Measurements from ENCODE around the gene DNAJC18. TPM values are rescaled to one million over a fixed set of nuclear protein-coding genes. Genes with fewer than 3 reads are reported as not detected.

Gene DNAJC18
- total and polyA plus RNA-seq, 2 experiments from 2014 or later: 13.4 to 18.9 TPM

DNA sequence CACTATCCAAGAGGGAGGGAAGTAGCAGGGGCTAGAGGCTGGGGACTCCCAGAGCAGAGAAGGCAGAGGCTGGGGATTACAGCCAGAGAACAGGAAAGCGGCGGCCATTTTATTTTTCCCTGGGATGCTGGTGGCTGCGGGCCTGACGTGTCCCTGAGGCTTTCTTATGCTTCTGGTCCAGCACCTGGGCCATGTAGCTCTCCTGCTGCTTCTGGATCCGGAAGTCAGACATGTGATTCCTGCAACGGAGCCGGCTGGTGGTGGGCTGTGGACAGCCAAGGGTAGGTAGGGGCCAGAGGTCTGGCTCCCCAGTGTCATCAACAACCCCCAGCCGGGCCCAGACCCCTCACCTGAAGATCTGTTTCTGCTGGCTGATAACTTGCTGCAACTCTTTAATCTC lies 42.6 kb downstream of the DNAJC18 start (continued):
- TF ChIP-seq, protein P1, sequence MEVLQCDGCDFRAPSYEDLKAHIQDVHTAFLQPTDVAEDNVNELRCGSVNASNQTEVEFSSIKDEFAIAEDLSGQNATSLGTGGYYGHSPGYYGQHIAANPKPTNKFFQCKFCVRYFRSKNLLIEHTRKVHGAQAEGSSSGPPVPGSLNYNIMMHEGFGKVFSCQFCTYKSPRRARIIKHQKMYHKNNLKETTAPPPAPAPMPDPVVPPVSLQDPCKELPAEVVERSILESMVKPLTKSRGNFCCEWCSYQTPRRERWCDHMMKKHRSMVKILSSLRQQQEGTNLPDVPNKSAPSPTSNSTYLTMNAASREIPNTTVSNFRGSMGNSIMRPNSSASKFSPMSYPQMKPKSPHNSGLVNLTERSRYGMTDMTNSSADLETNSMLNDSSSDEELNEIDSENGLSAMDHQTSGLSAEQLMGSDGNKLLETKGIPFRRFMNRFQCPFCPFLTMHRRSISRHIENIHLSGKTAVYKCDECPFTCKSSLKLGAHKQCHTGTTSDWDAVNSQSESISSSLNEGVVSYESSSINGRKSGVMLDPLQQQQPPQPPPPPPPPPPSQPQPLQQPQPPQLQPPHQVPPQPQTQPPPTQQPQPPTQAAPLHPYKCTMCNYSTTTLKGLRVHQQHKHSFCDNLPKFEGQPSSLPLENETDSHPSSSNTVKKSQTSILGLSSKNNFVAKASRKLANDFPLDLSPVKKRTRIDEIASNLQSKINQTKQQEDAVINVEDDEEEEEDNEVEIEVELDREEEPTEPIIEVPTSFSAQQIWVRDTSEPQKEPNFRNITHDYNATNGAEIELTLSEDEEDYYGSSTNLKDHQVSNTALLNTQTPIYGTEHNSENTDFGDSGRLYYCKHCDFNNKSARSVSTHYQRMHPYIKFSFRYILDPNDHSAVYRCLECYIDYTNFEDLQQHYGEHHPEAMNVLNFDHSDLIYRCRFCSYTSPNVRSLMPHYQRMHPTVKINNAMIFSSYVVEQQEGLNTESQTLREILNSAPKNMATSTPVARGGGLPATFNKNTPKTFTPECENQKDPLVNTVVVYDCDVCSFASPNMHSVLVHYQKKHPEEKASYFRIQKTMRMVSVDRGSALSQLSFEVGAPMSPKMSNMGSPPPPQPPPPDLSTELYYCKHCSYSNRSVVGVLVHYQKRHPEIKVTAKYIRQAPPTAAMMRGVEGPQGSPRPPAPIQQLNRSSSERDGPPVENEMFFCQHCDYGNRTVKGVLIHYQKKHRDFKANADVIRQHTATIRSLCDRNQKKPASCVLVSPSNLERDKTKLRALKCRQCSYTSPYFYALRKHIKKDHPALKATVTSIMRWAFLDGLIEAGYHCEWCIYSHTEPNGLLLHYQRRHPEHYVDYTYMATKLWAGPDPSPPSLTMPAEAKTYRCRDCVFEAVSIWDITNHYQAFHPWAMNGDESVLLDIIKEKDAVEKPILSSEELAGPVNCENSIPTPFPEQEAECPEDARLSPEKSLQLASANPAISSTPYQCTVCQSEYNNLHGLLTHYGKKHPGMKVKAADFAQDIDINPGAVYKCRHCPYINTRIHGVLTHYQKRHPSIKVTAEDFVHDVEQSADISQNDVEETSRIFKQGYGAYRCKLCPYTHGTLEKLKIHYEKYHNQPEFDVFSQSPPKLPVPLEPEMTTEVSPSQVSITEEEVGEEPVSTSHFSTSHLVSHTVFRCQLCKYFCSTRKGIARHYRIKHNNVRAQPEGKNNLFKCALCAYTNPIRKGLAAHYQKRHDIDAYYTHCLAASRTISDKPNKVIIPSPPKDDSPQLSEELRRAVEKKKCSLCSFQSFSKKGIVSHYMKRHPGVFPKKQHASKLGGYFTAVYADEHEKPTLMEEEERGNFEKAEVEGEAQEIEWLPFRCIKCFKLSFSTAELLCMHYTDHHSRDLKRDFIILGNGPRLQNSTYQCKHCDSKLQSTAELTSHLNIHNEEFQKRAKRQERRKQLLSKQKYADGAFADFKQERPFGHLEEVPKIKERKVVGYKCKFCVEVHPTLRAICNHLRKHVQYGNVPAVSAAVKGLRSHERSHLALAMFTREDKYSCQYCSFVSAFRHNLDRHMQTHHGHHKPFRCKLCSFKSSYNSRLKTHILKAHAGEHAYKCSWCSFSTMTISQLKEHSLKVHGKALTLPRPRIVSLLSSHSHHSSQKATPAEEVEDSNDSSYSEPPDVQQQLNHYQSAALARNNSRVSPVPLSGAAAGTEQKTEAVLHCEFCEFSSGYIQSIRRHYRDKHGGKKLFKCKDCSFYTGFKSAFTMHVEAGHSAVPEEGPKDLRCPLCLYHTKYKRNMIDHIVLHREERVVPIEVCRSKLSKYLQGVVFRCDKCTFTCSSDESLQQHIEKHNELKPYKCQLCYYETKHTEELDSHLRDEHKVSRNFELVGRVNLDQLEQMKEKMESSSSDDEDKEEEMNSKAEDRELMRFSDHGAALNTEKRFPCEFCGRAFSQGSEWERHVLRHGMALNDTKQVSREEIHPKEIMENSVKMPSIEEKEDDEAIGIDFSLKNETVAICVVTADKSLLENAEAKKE (CRISPR knock-in tag; IDR thresholded peaks at IDR 0.05): no peak
- no peak for TF ChIP-seq CREB1 (CRISPR knock-in tag; IDR thresholded peaks at IDR 0.05; ENCODE audit: low read depth)

DNA sequence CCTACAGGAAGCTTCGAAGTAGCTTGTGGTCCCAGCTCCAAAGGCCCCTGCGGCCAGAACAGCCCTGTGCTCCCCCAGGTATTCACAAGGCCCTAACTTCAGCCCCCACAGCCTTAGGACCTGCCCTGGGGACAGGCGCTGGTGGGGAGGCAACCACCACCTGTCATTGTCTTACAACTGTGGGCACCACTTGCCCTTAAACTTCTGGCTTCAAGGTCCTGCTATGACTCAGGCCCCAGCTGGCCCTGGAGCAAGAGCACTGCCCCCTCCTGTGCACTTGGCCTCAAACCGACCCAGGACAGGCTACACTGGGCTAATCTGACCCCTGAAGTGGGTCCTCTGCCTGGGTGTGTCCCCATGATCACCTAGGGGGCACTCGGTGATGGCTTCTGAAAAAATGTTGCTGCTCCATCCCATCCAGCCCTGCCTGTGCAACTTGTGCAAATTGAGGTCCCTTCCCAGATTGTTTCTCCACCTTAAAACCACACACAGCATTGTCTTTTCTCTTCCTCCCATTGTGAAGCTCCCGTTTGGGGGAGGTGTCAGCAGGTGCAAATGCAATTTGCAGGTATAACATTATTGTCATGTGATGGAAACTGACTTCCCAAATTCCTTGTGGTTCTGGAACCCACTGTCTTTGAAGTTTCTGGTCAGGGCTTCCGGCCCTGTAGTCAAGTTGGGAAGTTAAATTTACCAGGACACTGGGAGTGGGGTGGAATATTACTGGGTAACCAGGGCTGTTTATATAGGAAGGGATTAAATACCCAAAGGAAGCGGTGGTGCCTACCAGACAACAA lies 43.3 kb downstream of the DNAJC18 start:
- Histone ChIP-seq H3K9me2 (ENCODE audit: insufficient read depth) (no peaks in the 10 kb centered on the region), H3K4me3 (no peak overlapping the region), H3K4me1 (ENCODE audit: insufficient read depth) (peaks cover 4% of the 10 kb centered on the region; the same call in 1 of the 2 replicates), H3K27me3 (ENCODE audit: insufficient read depth) (peaks cover 44% of the 10 kb centered on the region), H3K79me2 (replicated peaks; ENCODE audit: insufficient read depth) (no peaks in the 10 kb centered on the region), H4K20me1 (replicated peaks; ENCODE audit: insufficient read depth) (no peaks in the 10 kb centered on the region), H3K27ac (ENCODE audit: low read depth) (no peak overlapping the region), H3F3A (replicated peaks; ENCODE audit: low read depth) (peaks cover 25% of the 10 kb centered on the region), H3K4me2 (0 out of 2 replicates have a peak overlapping the region, but pooled peaks have one; percentile 32), H2AFZ (no peak overlapping the region), H3K36me3 (ENCODE audit: insufficient read depth) (no peaks in the 10 kb centered on the region)
- ATAC-seq (no peak), DNase-seq (ENCODE audit: low spot score) (no peak)
- Mint-ChIP-seq H3K27me3 (ENCODE audit: insufficient read depth, low read depth, poor library complexity) (peaks cover 40% of the 10 kb centered on the region), H3K27ac (no peak overlapping the region), H3K4me1 (peaks cover 20% of the 10 kb centered on the region), H3K4me3 (peak overlapping the region; percentile 9; the same call in 1 of the 3 replicates), H3K9me3 (no peaks in the 10 kb centered on the region), H3K36me3 (ENCODE audit: low read depth) (peaks cover 15% of the 10 kb centered on the region)
- TF ChIP-seq, protein P2, sequence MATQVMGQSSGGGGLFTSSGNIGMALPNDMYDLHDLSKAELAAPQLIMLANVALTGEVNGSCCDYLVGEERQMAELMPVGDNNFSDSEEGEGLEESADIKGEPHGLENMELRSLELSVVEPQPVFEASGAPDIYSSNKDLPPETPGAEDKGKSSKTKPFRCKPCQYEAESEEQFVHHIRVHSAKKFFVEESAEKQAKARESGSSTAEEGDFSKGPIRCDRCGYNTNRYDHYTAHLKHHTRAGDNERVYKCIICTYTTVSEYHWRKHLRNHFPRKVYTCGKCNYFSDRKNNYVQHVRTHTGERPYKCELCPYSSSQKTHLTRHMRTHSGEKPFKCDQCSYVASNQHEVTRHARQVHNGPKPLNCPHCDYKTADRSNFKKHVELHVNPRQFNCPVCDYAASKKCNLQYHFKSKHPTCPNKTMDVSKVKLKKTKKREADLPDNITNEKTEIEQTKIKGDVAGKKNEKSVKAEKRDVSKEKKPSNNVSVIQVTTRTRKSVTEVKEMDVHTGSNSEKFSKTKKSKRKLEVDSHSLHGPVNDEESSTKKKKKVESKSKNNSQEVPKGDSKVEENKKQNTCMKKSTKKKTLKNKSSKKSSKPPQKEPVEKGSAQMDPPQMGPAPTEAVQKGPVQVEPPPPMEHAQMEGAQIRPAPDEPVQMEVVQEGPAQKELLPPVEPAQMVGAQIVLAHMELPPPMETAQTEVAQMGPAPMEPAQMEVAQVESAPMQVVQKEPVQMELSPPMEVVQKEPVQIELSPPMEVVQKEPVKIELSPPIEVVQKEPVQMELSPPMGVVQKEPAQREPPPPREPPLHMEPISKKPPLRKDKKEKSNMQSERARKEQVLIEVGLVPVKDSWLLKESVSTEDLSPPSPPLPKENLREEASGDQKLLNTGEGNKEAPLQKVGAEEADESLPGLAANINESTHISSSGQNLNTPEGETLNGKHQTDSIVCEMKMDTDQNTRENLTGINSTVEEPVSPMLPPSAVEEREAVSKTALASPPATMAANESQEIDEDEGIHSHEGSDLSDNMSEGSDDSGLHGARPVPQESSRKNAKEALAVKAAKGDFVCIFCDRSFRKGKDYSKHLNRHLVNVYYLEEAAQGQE (IDR thresholded peaks at IDR 0.05; ENCODE audit: unreplicated experiment): no peak
- TF ChIP-seq ETS1 (IDR thresholded peaks at IDR 0.05) (no peak), EZH2phosphoT487 (IDR thresholded peaks at IDR 0.05; ENCODE audit: unreplicated experiment) (no peak), EZH2 (IDR thresholded peaks at IDR 0.05; ENCODE audit: low read depth, unreplicated experiment) (no peak), ZNF331 (CRISPR knock-in tag; IDR thresholded peaks at IDR 0.05; ENCODE audit: low read depth) (no peak)
- TF ChIP-seq, protein P3, sequence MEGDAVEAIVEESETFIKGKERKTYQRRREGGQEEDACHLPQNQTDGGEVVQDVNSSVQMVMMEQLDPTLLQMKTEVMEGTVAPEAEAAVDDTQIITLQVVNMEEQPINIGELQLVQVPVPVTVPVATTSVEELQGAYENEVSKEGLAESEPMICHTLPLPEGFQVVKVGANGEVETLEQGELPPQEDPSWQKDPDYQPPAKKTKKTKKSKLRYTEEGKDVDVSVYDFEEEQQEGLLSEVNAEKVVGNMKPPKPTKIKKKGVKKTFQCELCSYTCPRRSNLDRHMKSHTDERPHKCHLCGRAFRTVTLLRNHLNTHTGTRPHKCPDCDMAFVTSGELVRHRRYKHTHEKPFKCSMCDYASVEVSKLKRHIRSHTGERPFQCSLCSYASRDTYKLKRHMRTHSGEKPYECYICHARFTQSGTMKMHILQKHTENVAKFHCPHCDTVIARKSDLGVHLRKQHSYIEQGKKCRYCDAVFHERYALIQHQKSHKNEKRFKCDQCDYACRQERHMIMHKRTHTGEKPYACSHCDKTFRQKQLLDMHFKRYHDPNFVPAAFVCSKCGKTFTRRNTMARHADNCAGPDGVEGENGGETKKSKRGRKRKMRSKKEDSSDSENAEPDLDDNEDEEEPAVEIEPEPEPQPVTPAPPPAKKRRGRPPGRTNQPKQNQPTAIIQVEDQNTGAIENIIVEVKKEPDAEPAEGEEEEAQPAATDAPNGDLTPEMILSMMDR (conservative IDR thresholded peaks at IDR 0.05; ENCODE audit: low read depth in 2 of 2): no peak; a peak in 1 of 4 replicates
